Astrocyte of the spinal cord (primary cell): ENCODE data around the gene PTPRN2.

Experiments used
- DNase-seq: peaks from one replicate; pipeline ENCODE4 v3.0.0; 2011; ENCODE audit warnings: low read depth, low spot score
- H3K4me3 ChIP-seq: 2 replicates; pipeline ENCODE4 v1.5.1; 2011; ENCODE audit warnings: low read depth, mild to moderate bottlenecking, low read length, moderate library complexity
- in situ Hi-C: cut with HindIII; loops from 2 replicates; pipeline ENCODE4 v1.10.0; 2017; ENCODE audit warnings: low sequenced_read_pairs
- TF ChIP-seq, protein P1 (sequence below): IDR thresholded peaks from 2 replicates; pipeline ENCODE4 v1.5.1; 2012; ENCODE audit warnings: low read depth, mild to moderate bottlenecking, low read length, inconsistent platforms

The PTPRN2 gene

DNA sequence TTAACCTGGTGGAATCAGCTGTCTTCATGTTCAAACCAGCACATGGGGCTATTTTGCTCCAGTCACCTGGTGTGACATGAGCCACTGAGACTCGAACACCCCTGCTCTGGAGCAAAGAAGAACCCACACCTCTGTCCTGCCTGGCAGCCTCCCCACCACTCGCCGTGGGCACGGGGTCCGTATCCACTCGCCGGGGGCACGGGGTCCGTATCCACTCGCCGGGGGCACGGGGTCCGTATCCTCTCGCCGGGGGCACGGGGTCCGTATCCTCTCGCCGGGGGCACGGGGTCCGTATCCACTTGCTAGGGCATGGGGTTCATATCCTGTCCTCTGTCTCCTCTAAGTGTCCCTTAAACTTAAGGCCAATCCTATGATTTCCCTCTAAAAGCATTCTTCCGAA lies 558.7 kb downstream of the PTPRN2 start:
- in situ Hi-C loops, result no loop called here
- no peak for DNase-seq

DNA sequence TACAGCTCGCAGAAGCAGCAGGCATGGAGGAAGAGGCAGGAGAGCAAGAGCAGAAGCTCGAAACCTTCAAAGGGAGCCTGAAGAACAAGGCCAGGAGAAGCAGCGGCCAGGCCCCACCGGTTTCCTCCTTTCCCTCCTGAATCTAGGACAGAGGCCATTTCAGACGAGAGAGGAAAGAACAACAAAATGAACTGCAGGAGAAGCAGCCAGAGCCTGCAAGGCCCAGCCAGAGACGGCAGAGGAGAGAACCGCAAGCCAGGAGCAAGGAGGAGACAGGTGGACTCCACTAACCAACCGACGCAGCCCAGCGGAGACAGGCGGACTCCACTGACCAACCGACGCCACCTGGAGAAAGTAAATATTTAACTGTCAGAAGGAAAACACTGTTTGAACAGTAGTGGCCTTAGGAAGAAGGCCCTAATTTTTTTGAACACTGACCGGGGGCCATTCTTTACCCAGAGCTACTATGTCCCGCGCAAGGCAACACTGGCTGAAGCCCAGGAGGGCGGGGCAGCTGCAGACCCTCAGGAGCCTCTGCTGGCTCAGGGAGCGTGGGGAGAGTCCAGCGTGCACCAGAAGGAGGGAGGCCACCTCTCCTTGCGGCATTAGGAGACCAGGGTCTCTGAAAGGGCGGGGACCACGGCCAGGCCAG lies 559.2 kb downstream of the PTPRN2 start:
- in situ Hi-C loops, result no loop called here
- no peak overlapping the region for H3K4me3 ChIP-seq
- TF ChIP-seq, protein P1, sequence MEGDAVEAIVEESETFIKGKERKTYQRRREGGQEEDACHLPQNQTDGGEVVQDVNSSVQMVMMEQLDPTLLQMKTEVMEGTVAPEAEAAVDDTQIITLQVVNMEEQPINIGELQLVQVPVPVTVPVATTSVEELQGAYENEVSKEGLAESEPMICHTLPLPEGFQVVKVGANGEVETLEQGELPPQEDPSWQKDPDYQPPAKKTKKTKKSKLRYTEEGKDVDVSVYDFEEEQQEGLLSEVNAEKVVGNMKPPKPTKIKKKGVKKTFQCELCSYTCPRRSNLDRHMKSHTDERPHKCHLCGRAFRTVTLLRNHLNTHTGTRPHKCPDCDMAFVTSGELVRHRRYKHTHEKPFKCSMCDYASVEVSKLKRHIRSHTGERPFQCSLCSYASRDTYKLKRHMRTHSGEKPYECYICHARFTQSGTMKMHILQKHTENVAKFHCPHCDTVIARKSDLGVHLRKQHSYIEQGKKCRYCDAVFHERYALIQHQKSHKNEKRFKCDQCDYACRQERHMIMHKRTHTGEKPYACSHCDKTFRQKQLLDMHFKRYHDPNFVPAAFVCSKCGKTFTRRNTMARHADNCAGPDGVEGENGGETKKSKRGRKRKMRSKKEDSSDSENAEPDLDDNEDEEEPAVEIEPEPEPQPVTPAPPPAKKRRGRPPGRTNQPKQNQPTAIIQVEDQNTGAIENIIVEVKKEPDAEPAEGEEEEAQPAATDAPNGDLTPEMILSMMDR, result no peak
- DNase-seq, result no peak

More for the DNA sequence above, 558.7 kb downstream of the PTPRN2 start:
- H3K4me3 ChIP-seq, result no peak overlapping the region
- TF ChIP-seq, protein P1, result no peak

DNA sequence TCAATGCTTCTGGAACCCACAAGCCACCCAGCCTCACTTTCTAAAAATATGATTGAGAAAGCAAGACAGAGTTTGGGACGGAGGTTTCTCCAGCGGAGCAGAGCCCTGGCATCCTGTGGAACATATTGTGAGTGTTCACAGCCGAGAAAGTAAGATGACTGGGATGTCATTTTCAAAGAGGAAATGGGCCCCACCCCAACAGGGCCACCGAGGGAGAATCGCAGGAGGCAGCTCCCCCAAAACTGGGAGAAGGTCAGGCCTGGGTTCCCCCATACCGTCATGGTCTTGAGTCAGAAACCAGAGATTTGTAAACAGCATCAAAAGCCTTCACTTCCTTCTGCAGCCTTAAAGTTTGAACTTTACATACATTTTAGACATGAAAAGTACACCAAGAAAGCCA lies 560.0 kb downstream of the PTPRN2 start:
- H3K4me3 ChIP-seq, result no peak overlapping the region
- DNase-seq, result no peak
- TF ChIP-seq, protein P1, result no peak
- in situ Hi-C loops, result no loop called here

DNA sequence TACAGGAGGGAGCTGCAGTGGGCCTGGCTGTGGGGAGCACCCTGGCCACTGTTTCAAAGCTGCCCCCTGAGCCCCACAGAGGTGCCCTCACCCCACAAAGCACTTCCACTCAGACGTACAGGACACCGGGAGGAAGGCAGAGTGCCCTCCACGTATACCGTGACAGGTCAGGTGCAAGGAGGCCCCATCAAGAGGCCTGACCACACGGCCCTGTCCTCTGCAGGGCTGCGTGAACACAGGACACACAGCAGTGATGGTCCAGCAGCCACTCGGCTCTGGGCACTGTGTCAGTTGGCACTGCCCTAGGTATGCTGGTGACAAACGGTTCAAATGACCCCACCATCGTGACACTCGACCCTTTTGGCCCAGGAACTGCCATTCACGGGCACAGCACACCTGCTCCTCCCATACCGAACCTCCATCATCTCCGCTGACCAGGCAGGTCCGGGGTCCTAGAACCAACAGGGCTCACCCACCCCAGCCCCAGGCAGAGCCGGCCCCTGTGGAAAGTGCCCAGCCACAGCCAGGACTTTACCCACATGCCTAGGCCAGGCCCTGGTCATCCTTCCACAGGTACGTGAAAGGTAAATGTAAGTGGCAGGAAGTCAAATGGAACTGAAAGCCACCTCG lies 560.9 kb downstream of the PTPRN2 start:
- DNase-seq, result no peak
- H3K4me3 ChIP-seq, result no peak overlapping the region
- TF ChIP-seq, protein P1, result no peak
- in situ Hi-C loops, result no loop called here

DNA sequence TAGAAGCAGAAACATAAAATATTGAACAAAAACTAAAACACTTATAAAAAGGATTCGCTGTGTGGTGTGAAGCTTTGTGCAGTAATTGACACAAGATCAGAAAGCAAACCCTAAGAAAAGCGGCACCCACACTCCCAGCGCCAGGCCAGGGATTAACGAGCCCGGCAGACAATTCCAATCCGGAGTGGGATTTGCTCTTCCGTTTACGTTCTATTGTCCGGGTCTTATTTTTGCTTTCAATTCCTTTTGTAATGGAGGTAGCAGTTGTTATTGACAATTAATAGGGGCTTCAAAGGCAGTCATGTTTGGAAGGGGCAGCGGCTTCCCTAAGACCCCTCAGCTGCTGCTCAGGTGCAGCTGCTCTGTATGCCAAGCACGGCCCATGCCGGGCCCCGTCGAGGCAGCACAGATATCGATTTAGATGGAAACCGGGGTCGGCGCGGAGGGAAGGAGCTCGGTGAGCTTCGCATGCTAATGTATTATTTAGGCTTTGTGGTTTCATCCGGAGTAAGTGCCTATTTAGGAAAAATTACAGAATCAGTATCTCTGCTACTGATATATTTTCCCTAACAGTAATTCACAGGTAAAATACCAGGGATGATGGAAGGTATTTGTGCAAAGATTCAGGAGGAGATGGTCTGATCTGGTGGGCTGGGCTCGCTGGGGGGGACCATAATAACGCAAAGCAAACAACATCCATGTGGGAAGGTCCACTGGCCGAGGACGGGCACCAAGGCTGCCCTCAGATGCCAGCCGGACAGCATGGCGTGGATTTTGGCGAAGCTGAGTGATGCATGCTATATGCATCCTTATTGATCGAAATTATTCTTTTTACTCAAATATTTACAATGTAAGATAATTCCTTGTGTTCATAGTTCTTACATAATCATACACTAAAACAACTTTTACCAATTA lies 561.7 kb downstream of the PTPRN2 start:
- TF ChIP-seq, protein P1, result no peak
- in situ Hi-C loops, result no loop called here
- DNase-seq, result no peak
- H3K4me3 ChIP-seq, result no peak overlapping the region

DNA sequence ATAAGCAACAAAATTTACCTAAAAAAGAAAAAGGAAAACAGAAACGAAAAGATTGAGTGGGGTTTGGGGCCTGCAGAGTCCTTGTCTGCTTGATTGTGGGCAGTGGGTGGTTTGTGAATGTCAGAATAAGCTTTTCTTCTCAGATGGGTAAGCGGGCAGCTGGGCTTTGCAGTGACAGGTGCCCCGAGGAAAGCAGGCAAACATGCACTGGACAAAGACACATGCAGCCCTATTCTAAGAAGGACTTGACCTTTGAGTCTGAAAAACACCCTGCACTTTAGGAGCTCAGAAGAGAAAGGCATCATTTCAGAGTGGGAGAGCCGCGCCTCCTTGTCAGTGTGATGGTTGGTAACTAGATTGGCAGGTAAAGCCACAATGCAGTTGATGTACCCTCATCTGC lies 562.7 kb downstream of the PTPRN2 start:
- DNase-seq, result no peak
- H3K4me3 ChIP-seq, result no peak overlapping the region
- TF ChIP-seq, protein P1, result no peak
- in situ Hi-C loops, result no loop called here
